Measurements from ENCODE around the gene NASP. TPM values are rescaled to one million over a fixed set of nuclear protein-coding genes. Genes with fewer than 3 reads are reported as not detected.

NASP gene
- total RNA-seq = 250 and 251 TPM in 2 replicates

- H3K4me1 Mint-ChIP-seq (ENCODE audit: low read depth) = peaks cover 29% of the 10 kb centered on the region
- H3K4me3 Mint-ChIP-seq = peak within 1 kb of the TSS; percentile 100
- H3K9me3 Mint-ChIP-seq = no peaks in the 10 kb centered on the region
- intact Hi-C loops (cut with micrococcal nuclease) = loop anchor here (1.0 to 10.0 kb wide), 17 partner anchors 14 to 910 kb away; partner anchors contain the start of genes ARMH1, BTBD19, CCDC163 and DYNLT4
- H3K27me3 Mint-ChIP-seq (ENCODE audit: insufficient read depth) = no peaks in the 10 kb centered on the region
- peak within 1 kb of the TSS; percentile 98 for H3K27ac Mint-ChIP-seq
- peak; percentile 91 for DNase-seq (ENCODE audit: low spot score)
- peaks cover 5% of the 10 kb centered on the region for H3K36me3 Mint-ChIP-seq (ENCODE audit: low read depth)
Observed at GRCh38 chr1:45583666-45584350, at the start of gene NASP. Gene NASP (plus strand): TSS chr1:45584041. CDS start chr1:45584147, 106 bp downstream.

GRCh38 chr1:45535988-45536766, 47.7 kb upstream of the NASP start:
- H3K27me3 Mint-ChIP-seq (ENCODE audit: insufficient read depth) = peaks cover 6% of the 10 kb centered on the region
- H3K9me3 Mint-ChIP-seq = no peaks in the 10 kb centered on the region
- peaks cover 1% of the 10 kb centered on the region for H3K36me3 Mint-ChIP-seq (ENCODE audit: low read depth)
- no peak overlapping the region for H3K27ac Mint-ChIP-seq
- H3K4me3 Mint-ChIP-seq = no peak overlapping the region
- DNase-seq (ENCODE audit: low spot score) = no peak
- H3K4me1 Mint-ChIP-seq (ENCODE audit: low read depth) = peaks cover 23% of the 10 kb centered on the region
- intact Hi-C loops (cut with micrococcal nuclease) = no loop called here

GRCh38 chr1:45536886-45537285, 47.0 kb upstream of the NASP start:
- no peak overlapping the region for H3K4me3 Mint-ChIP-seq
- H3K27me3 Mint-ChIP-seq (ENCODE audit: insufficient read depth) = peaks cover 6% of the 10 kb centered on the region
- DNase-seq (ENCODE audit: low spot score) = no peak
- H3K27ac Mint-ChIP-seq = no peak overlapping the region
- H3K9me3 Mint-ChIP-seq = no peaks in the 10 kb centered on the region
- peaks cover 16% of the 10 kb centered on the region for H3K4me1 Mint-ChIP-seq (ENCODE audit: low read depth)
- intact Hi-C loops (cut with micrococcal nuclease) = no loop called here
- H3K36me3 Mint-ChIP-seq (ENCODE audit: low read depth) = peaks cover under 1% of the 10 kb centered on the region

GRCh38 chr1:45541193-45541592, 42.6 kb upstream of the NASP start:
- Mint-ChIP-seq H3K27ac (no peak overlapping the region), H3K27me3 (ENCODE audit: insufficient read depth) (peaks cover 5% of the 10 kb centered on the region), H3K4me1 (ENCODE audit: low read depth) (peaks cover 46% of the 10 kb centered on the region), H3K4me3 (no peak overlapping the region), H3K9me3 (no peaks in the 10 kb centered on the region), H3K36me3 (ENCODE audit: low read depth) (no peaks in the 10 kb centered on the region)
- intact Hi-C loops (cut with micrococcal nuclease) = no loop called here
- no peak for DNase-seq (ENCODE audit: low spot score)

- intact Hi-C loops (cut with micrococcal nuclease) = no loop called here
- Mint-ChIP-seq H3K9me3 (no peaks in the 10 kb centered on the region), H3K27me3 (ENCODE audit: insufficient read depth) (peaks cover 10% of the 10 kb centered on the region), H3K4me1 (ENCODE audit: low read depth) (peaks cover 36% of the 10 kb centered on the region), H3K27ac (no peak overlapping the region), H3K4me3 (no peak overlapping the region), H3K36me3 (ENCODE audit: low read depth) (no peaks in the 10 kb centered on the region)
- DNase-seq (ENCODE audit: low spot score) = no peak
Observed at GRCh38 chr1:45542591-45542990, 41.2 kb upstream of the NASP start.

- peak; percentile 75 for DNase-seq (ENCODE audit: low spot score)
- Mint-ChIP-seq H3K36me3 (ENCODE audit: low read depth) (no peaks in the 10 kb centered on the region), H3K27me3 (ENCODE audit: insufficient read depth) (peaks cover 10% of the 10 kb centered on the region), H3K4me3 (peak overlapping the region; percentile 38), H3K4me1 (ENCODE audit: low read depth) (peaks cover 36% of the 10 kb centered on the region), H3K27ac (peak overlapping the region; percentile 54), H3K9me3 (no peaks in the 10 kb centered on the region)
- intact Hi-C loops (cut with micrococcal nuclease) = loop anchor here (1.0 kb wide), 2 partner anchors 22 to 43 kb away; partner anchors contain the start of genes CCDC163, MMACHC and PRDX1
Observed at GRCh38 chr1:45543581-45544417, 40.0 kb upstream of the NASP start.

- DNase-seq (ENCODE audit: low spot score) = no peak
- H3K4me3 Mint-ChIP-seq = no peak overlapping the region
- peak overlapping the region; percentile 25 for H3K27ac Mint-ChIP-seq
- no peaks in the 10 kb centered on the region for H3K36me3 Mint-ChIP-seq (ENCODE audit: low read depth)
- H3K27me3 Mint-ChIP-seq (ENCODE audit: insufficient read depth) = peaks cover 10% of the 10 kb centered on the region
- no peaks in the 10 kb centered on the region for H3K9me3 Mint-ChIP-seq
- H3K4me1 Mint-ChIP-seq (ENCODE audit: low read depth) = peaks cover 39% of the 10 kb centered on the region
- intact Hi-C loops (cut with micrococcal nuclease) = loop anchor here (1.0 kb wide), 2 partner anchors 23 to 44 kb away; partner anchors contain the start of genes CCDC163, MMACHC and PRDX1
Observed at GRCh38 chr1:45544530-45544929, 39.3 kb upstream of the NASP start.

GRCh38 chr1:45545019-45545493, 38.8 kb upstream of the NASP start:
- Mint-ChIP-seq H3K27me3 (ENCODE audit: insufficient read depth) (peaks cover 5% of the 10 kb centered on the region), H3K9me3 (no peaks in the 10 kb centered on the region), H3K36me3 (ENCODE audit: low read depth) (no peaks in the 10 kb centered on the region), H3K4me1 (ENCODE audit: low read depth) (peaks cover 40% of the 10 kb centered on the region), H3K4me3 (peak overlapping the region; percentile 26), H3K27ac (peak overlapping the region; percentile 80)
- intact Hi-C loops (cut with micrococcal nuclease) = no loop called here
- DNase-seq (ENCODE audit: low spot score) = no peak

- Mint-ChIP-seq H3K9me3 (no peaks in the 10 kb centered on the region), H3K4me3 (peak overlapping the region; percentile 26), H3K36me3 (ENCODE audit: low read depth) (no peaks in the 10 kb centered on the region), H3K4me1 (ENCODE audit: low read depth) (peaks cover 40% of the 10 kb centered on the region), H3K27me3 (ENCODE audit: insufficient read depth) (peaks cover 5% of the 10 kb centered on the region), H3K27ac (peak overlapping the region; percentile 80)
- intact Hi-C loops (cut with micrococcal nuclease) = no loop called here
- no peak for DNase-seq (ENCODE audit: low spot score)
Observed at GRCh38 chr1:45545553-45546310, 38.1 kb upstream of the NASP start.

GRCh38 chr1:45550401-45551351, 33.2 kb upstream of the NASP start, which contains the start of gene AKR1A1:
Gene AKR1A1 (plus strand): TSS chr1:45550826. CDS start chr1:45561795, 10,969 bp downstream.
- Mint-ChIP-seq H3K27me3 (ENCODE audit: insufficient read depth) (peaks cover 5% of the 10 kb centered on the region), H3K4me1 (ENCODE audit: low read depth) (peaks cover 29% of the 10 kb centered on the region), H3K36me3 (ENCODE audit: low read depth) (peaks cover 8% of the 10 kb centered on the region), H3K27ac (peak within 1 kb of the TSS; percentile 92), H3K9me3 (no peaks in the 10 kb centered on the region), H3K4me3 (peak within 1 kb of the TSS; percentile 93)
- DNase-seq (ENCODE audit: low spot score) = peak; percentile 85
- intact Hi-C loops (cut with micrococcal nuclease) = loop anchor here (1.0 to 2.0 kb wide), 7 partner anchors 20 to 210 kb away; partner anchors contain the start of genes CCDC163, MMACHC, MUTYH and NASP

- H3K36me3 Mint-ChIP-seq (ENCODE audit: low read depth) = peaks cover 13% of the 10 kb centered on the region
- DNase-seq (ENCODE audit: low spot score) = no peak
- no peaks in the 10 kb centered on the region for H3K9me3 Mint-ChIP-seq
- H3K27me3 Mint-ChIP-seq (ENCODE audit: insufficient read depth) = peaks cover 3% of the 10 kb centered on the region
- peak overlapping the region; percentile 92 for H3K27ac Mint-ChIP-seq
- intact Hi-C loops (cut with micrococcal nuclease) = loop anchor here (1.0 to 2.0 kb wide), 4 partner anchors 19 to 51 kb away; partner anchors contain the start of genes CCDC163, MMACHC and NASP
- peak overlapping the region; percentile 93 for H3K4me3 Mint-ChIP-seq
- peaks cover 29% of the 10 kb centered on the region for H3K4me1 Mint-ChIP-seq (ENCODE audit: low read depth)
Observed at GRCh38 chr1:45551684-45552083, 32.2 kb upstream of the NASP start.

Data from activated T-helper 1 cell treated with anti-CD3 and anti-CD28 coated beads, Interleukin-12 subunit alpha, Interleukin-12 subunit beta, Interleukin-2, Interleukin-4 antibody, amounts not matched to agents 30 ng/mL and 10 ng/mL and 1 ng/mL, durations not matched to agents 14 hours and 24 hours and 36 hours (primary cell).